ENCODE results near the gene SH3GLB1. TPM values are rescaled to one million over a fixed set of nuclear protein-coding genes. Genes with fewer than 3 reads are reported as not detected.

Gene SH3GLB1
- total and polyA plus RNA-seq, 2 of the 13 experiments (the other 11 are each of a cell fraction or from before 2014, with no cell fraction given), result 26.0 to 41.5 TPM

GRCh38 chr1:86782482-86782881 is 78.1 kb downstream of the SH3GLB1 start (continued):
- TF ChIP-seq ZBTB20 (CRISPR knock-in tag; IDR thresholded peaks at IDR 0.05; ENCODE audit: borderline replicate concordance, low read depth) (no peak), ZC3H13 (CRISPR knock-in tag; IDR thresholded peaks at IDR 0.05) (no peak), ZNF160 (CRISPR knock-in tag; IDR thresholded peaks at IDR 0.05) (no peak), ZNF839 (CRISPR knock-in tag; IDR thresholded peaks at IDR 0.05; ENCODE audit: borderline replicate concordance) (no peak), ZNF878 (CRISPR knock-in tag; IDR thresholded peaks at IDR 0.05) (no peak), FOXJ3 (CRISPR knock-in tag; IDR thresholded peaks at IDR 0.05; ENCODE audit: borderline replicate concordance) (peak; percentile 79; the same call in 1 of the 2 replicates), IRF2 (CRISPR knock-in tag; IDR thresholded peaks at IDR 0.05) (0 out of 2 replicates have a peak, but pooled peaks have one; percentile 21), MTA3 (CRISPR knock-in tag; IDR thresholded peaks at IDR 0.05) (no peak), ZNF451 (CRISPR knock-in tag; IDR thresholded peaks at IDR 0.05) (no peak), SIX4 (CRISPR knock-in tag; IDR thresholded peaks at IDR 0.05) (0 out of 2 replicates have a peak, but pooled peaks have one; percentile 14), JARID2 (CRISPR knock-in tag; IDR thresholded peaks at IDR 0.05; ENCODE audit: insufficient replicate concordance) (no peak), FUBP1 (CRISPR knock-in tag; IDR thresholded peaks at IDR 0.05; ENCODE audit: borderline replicate concordance) (no peak), ZNF205 (CRISPR knock-in tag; IDR thresholded peaks at IDR 0.05) (no peak), POGZ (CRISPR knock-in tag; IDR thresholded peaks at IDR 0.05) (peak; percentile 62; the same call in 1 of the 2 replicates), SP5 (CRISPR knock-in tag; IDR thresholded peaks at IDR 0.05; ENCODE audit: borderline replicate concordance, low read depth) (peak; percentile 85), NR2F1 (CRISPR knock-in tag; IDR thresholded peaks at IDR 0.05) (peak; percentile 72 to 74; a peak in 3 of 4 replicates), ZFYVE20 (CRISPR knock-in tag; IDR thresholded peaks at IDR 0.05; ENCODE audit: borderline replicate concordance, low read depth) (no peak), SOX13 (IDR thresholded peaks at IDR 0.05) (no peak), SOX13 (CRISPR knock-in tag; conservative IDR thresholded peaks at IDR 0.05 in 1 of 2, IDR thresholded peaks at IDR 0.05 in 1 of 2) (peak in 1 of 2 experiments; percentile 70; a peak in 2 of 4 replicates), NCOA2 (CRISPR knock-in tag; IDR thresholded peaks at IDR 0.05) (peak; percentile 74), RORA (CRISPR knock-in tag; IDR thresholded peaks at IDR 0.05) (no peak), HMG20B (CRISPR knock-in tag; conservative IDR thresholded peaks at IDR 0.05) (no peak), PAWR (CRISPR knock-in tag; IDR thresholded peaks at IDR 0.05; ENCODE audit: borderline replicate concordance) (no peak)
- TF ChIP-seq, protein P1, sequence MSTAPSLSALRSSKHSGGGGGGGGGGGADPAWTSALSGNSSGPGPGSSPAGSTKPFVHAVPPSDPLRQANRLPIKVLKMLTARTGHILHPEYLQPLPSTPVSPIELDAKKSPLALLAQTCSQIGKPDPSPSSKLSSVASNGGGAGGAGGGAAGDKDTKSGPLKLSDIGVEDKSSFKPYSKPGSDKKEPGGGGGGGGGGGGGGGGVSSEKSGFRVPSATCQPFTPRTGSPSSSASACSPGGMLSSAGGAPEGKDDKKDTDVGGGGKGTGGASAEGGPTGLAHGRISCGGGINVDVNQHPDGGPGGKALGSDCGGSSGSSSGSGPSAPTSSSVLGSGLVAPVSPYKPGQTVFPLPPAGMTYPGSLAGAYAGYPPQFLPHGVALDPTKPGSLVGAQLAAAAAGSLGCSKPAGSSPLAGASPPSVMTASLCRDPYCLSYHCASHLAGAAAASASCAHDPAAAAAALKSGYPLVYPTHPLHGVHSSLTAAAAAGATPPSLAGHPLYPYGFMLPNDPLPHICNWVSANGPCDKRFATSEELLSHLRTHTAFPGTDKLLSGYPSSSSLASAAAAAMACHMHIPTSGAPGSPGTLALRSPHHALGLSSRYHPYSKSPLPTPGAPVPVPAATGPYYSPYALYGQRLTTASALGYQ (CRISPR knock-in tag; IDR thresholded peaks at IDR 0.05), result 0 out of 2 replicates have a peak, but pooled peaks have one; percentile 38
- TF ChIP-seq, protein P2, sequence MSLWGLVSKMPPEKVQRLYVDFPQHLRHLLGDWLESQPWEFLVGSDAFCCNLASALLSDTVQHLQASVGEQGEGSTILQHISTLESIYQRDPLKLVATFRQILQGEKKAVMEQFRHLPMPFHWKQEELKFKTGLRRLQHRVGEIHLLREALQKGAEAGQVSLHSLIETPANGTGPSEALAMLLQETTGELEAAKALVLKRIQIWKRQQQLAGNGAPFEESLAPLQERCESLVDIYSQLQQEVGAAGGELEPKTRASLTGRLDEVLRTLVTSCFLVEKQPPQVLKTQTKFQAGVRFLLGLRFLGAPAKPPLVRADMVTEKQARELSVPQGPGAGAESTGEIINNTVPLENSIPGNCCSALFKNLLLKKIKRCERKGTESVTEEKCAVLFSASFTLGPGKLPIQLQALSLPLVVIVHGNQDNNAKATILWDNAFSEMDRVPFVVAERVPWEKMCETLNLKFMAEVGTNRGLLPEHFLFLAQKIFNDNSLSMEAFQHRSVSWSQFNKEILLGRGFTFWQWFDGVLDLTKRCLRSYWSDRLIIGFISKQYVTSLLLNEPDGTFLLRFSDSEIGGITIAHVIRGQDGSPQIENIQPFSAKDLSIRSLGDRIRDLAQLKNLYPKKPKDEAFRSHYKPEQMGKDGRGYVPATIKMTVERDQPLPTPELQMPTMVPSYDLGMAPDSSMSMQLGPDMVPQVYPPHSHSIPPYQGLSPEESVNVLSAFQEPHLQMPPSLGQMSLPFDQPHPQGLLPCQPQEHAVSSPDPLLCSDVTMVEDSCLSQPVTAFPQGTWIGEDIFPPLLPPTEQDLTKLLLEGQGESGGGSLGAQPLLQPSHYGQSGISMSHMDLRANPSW (CRISPR knock-in tag; IDR thresholded peaks at IDR 0.05; ENCODE audit: borderline replicate concordance), result no peak
